HG02571 (cell line): Measurements from ENCODE around the gene NRF1.
"Not testable (repeated sequence)": the region's sequence is repeated elsewhere in the genome, so short reads cannot be mapped to it uniquely, and the experiment has no call there.

Source experiments
- ATAC-seq: cut with Tn5 transposase; IDR thresholded peaks from one replicate; pipeline ENCODE4 v1.9.1; 2021; ENCODE audit warnings: mild to moderate bottlenecking, moderate library complexity; ENCODE audit not compliant: unreplicated experiment

Gene NRF1

GRCh38 chr7:129643550-129644170, 32.1 kb downstream of the NRF1 start:
- ATAC-seq = no peak

DNA sequence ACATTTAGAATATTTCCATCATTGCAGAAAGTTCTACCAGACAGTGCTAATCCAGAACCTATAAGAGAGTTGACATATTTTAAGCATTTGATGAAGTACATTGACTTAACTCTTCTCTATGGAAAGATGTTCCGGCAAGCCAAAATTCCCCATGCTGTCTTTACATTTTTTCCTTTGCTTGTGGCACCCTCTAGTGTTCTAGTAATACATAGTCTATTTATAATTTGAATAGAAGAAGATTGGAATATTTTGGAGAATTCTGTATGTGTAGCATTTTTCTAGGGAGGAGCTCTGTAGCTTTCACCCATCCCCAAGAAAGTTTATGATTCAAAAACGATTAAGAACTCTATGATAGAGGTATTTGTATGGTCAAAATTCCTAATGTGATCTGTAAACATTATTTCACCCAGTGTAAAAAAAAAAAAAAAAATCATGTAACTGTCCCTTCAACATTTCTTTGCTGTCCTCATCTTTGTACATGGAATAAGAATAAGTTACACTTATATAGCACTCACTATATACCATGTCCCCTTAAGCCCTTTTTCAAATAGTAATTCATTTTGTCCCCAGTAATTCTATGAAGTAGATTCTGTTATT, 33.2 kb downstream of the NRF1 start:
- ATAC-seq = no peak

DNA sequence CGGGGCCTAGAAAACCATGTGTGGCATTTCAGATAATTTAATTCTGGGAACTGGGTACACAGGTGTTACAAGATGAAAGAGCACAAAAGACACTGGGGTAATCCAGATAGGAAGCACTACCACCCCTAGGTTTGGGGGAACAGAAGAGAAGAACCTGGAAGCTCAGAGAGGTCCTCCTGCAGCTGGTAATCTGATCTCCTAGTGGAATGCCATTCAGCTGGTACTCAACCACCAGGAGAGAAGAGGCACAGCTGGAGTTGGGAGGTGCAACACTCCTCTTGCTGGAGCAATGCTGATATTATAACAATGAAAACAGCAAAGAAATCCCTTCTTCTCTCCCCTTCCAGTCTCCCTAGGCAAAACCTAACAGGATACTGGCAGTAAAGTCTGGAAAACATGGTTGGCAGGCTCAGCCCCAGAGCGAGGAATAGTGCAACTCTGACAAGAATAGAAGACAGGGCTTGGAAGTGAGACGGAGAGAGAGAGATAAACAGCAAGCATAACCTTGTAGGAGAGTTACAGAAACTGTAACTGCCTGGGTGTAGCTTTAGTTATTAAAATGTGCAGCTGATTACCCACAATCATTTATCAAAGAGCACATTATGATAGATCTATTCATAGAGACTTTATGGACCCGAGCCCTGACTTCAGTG, 35.0 kb downstream of the NRF1 start:
- no peak for ATAC-seq

DNA sequence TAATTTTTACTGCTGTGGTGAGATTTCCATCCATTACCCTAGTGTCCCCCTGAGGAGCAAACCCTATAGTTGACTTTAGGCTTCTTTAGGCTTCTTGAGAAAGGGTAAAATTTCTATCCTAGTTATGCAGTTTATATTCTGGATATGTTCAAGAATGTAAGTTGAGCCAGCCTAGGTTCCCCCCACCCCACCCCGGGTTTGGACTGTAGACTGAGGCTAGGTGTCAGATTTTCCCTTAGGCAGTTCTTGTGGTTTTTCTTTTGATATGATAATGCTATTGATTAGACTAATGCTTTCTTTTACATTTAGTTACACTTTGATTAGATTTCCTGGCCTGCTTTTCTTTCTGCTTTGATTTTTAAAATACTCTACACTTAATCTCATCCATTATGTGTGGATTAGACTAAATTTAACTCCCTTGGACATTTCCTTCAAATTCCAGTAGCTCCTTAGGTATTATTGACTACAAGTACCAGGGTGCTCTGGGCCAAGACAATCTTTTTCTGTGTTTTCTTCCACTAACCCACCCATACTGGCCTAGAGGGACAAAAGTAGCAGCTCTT, 37.7 kb downstream of the NRF1 start:
- no peak for ATAC-seq

DNA sequence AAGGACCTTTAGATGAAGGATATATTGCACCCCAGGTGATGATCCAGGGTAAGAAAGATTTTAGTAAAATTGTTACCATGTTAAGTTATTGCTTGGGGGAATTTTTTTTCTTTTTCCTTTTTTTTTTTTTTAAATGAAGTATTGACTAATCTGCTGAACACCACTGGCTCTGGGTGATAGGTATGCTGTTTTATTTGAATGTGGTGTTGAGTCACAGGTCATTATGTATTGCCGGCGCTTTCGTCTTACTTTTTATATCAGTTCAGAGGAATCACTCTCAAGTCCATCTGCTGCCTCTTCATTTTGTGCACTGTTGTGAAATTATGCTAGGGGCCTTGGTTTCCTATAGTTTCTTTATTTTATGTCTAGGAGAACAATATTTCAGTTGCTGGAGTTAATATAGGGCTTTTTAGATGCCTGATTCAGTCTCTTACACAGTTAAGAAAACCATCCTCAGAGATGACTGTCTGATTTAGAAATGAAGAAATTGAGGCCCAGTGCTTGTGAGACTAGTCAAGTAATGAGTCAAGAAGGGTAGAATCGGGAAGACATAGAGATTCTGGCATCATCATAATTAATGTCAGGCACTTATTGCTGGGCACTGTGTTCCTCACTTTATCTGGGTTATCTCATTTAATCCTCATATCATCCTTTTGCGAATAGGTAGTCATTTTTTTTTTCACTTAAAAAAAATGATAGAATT, 38.7 kb downstream of the NRF1 start:
- ATAC-seq = no peak

- peak; percentile 54 for ATAC-seq
These were observed 41.4 kb downstream of the NRF1 start for GRCh38 chr7:129652914-129653313.

GRCh38 chr7:129655811-129656210, 44.3 kb downstream of the NRF1 start:
- no peak for ATAC-seq

GRCh38 chr7:129657363-129657762, 45.8 kb downstream of the NRF1 start:
- ATAC-seq = no peak

DNA sequence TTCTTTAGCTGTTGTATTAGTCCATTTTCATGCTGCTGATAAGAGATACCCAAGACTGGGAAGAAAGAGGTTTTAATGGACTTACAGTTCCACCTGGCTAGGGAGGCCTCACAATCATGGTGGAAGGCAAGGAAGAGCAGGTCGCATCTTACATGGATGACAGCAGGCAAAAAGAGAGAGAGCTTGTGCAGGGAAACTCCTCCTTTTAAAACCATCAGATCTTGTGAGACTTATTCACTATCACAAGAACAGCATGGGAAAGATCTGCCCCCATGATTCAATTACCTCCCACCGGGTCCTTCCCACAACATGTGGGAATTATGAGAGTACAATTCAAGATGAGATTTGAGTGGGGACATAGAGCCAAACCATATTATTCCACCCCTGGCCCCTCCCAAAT, 48.4 kb downstream of the NRF1 start:
- ATAC-seq = not testable (repeated sequence)

GRCh38 chr7:129661645-129662182, 50.2 kb downstream of the NRF1 start:
- ATAC-seq = no peak

GRCh38 chr7:129663240-129663639, 51.7 kb downstream of the NRF1 start:
- not testable (repeated sequence) for ATAC-seq

GRCh38 chr7:129664029-129665012, 52.8 kb downstream of the NRF1 start:
- no peak for ATAC-seq

- ATAC-seq = no peak
These were observed 53.5 kb downstream of the NRF1 start for GRCh38 chr7:129665013-129665401.

GRCh38 chr7:129667116-129667515, 55.6 kb downstream of the NRF1 start:
- ATAC-seq = no peak

GRCh38 chr7:129667551-129667950, 56.0 kb downstream of the NRF1 start:
- ATAC-seq = no peak

GRCh38 chr7:129669901-129670300, 58.4 kb downstream of the NRF1 start:
- no peak for ATAC-seq

DNA sequence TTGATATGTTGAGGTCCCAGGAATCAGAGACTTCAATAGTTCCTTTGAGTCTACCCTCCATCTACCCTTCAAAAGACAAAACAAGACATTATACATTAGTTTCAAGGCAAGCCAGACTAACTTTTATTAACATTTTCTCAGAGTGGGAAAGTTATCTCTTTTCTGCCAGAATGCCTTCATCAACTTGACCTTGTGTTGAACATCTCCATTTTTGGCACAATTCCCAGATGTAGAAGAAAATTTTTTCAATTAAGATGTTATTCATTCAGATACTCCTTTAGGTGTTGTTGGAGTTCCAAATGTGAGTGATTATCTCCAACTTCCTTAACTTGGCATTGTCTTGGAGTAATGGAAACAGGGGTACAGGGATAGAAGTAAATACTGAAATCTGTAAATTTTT, 59.1 kb downstream of the NRF1 start:
- ATAC-seq = no peak

DNA sequence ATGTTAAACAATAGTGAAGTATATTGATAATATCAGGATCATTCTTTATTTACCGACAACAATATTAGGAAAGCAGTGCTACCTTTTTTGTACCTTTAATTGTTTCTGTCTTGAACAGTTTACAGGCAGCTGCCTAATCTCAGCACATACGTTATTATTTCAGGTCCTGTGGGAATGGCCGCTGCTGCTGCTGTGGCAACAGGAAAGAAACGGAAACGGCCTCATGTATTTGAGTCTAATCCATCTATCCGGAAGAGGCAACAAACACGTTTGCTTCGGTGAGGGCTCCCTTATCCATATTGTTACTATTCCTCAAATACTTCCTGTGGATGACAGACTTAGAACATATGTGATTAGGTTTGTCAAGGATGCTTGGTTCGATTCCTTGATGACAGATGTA, 59.7 kb downstream of the NRF1 start:
- no peak for ATAC-seq

DNA sequence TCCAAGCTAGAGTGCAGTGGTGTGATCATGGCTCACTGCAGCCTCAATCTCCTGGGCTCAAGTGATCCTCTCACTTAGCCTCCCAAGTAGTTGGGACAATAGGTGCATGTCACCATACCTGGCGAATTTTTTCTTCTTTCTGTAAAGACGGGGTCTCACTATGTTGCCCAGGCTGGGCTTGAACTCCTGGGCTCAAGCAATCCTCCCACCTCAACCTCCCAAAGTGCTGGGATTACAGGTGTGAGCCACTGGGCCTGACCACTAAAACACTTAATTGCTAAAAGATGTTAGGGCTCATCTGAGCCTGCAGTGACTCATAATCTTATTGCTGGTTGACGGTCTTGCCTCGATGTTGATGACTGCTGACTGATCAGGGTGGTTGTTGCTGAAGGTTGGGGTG, 63.0 kb downstream of the NRF1 start:
- not testable (repeated sequence) for ATAC-seq

- no peak for ATAC-seq
These were observed 64.0 kb downstream of the NRF1 start for GRCh38 chr7:129675521-129675920.
